HepG2 (cell line): ENCODE measurements around the gene XPR1.

ENCODE experiments used
- ARNTL ChIP-seq: sonication (generic); formaldehyde crosslinking; IDR thresholded peaks from 2 replicates; pipeline ENCODE4 v1.4.0; 2020; ENCODE audit warnings: mild to moderate bottlenecking, missing genetic modification reagents
- POLR2AphosphoS5 ChIP-seq: IDR thresholded peaks from 2 replicates; pipeline ENCODE4 v1.6.1; 2012; ENCODE audit warnings: low read depth, low read length
- TCF12 ChIP-seq, 2 experiments: fragments of 450-650 bp in 1 of 2; sonication (generic) in 1 of 2; formaldehyde crosslinking in 1 of 2; IDR thresholded peaks; 2 replicates each; pipeline versions ENCODE4 v1.6.1 to v1.8.0; 2017 to 2022; ENCODE audit warnings: antibody characterized with exemption in 1 of 2, mild to moderate bottlenecking in 1 of 2, missing genetic modification reagents in 1 of 2, moderate library complexity in 1 of 2
- TF ChIP-seq, protein P1 (sequence below): sonication (generic); formaldehyde crosslinking; IDR thresholded peaks from 2 replicates; pipeline ENCODE4 v1.5.0; 2020; ENCODE audit warnings: mild to moderate bottlenecking, missing genetic modification reagents, moderate library complexity

DNA sequence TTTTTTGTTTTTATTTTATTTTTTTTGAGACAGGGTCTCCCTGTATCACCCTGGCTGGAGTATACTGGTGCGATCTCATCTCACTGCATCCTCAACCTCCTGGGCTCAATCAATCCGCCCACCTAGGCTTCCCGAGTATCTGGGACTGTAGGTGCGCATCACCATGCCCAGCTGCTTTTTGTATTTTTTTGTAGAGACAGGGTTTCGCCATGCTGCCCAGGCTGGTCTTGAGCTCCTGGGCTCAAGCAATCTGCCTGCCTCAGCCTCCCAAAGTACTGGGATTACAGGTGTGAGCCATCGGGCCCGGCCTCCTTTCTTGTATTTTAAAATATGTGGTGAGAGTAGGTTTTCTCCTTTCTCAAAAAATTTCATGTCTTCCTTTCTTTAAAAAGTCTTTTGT, 122.6 kb downstream of the XPR1 start:
- TF ChIP-seq TCF12 (IDR thresholded peaks at IDR 0.05) (no peak), TCF12 (CRISPR knock-in tag; IDR thresholded peaks at IDR 0.05) (no peak), ARNTL (CRISPR knock-in tag) (no peak), POLR2AphosphoS5 (no peak)
- TF ChIP-seq, protein P1, sequence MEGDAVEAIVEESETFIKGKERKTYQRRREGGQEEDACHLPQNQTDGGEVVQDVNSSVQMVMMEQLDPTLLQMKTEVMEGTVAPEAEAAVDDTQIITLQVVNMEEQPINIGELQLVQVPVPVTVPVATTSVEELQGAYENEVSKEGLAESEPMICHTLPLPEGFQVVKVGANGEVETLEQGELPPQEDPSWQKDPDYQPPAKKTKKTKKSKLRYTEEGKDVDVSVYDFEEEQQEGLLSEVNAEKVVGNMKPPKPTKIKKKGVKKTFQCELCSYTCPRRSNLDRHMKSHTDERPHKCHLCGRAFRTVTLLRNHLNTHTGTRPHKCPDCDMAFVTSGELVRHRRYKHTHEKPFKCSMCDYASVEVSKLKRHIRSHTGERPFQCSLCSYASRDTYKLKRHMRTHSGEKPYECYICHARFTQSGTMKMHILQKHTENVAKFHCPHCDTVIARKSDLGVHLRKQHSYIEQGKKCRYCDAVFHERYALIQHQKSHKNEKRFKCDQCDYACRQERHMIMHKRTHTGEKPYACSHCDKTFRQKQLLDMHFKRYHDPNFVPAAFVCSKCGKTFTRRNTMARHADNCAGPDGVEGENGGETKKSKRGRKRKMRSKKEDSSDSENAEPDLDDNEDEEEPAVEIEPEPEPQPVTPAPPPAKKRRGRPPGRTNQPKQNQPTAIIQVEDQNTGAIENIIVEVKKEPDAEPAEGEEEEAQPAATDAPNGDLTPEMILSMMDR (CRISPR knock-in tag) = no peak
